HepG2 (cell line): Measurements from ENCODE around the gene ZMYND10. TPM values are rescaled to one million over a fixed set of nuclear protein-coding genes. Genes with fewer than 3 reads are reported as not detected.
A peak's percentile ranks its signal among the peaks of the same experiment; 100 is the strongest.

ENCODE experiments used
- ATAC-seq: fragments of 200-7000 bp; cut with Tn5 transposase; 3 replicates; pipeline ENCODE4 v1.9.1; 2020; ENCODE audit warnings: mild to moderate bottlenecking, moderate library complexity
- BruUV-seq: library from RNA; stranded (reverse); fragments of 400-500 nt; replicated peaks from 2 replicates; lab custom pipeline; 2021; lab: Mats Ljungman, UMichigan
- CTCF ChIA-PET: fragments of 300-600 bp; formaldehyde crosslinking; extraction: SDS; loops from one replicate; lab custom pipeline; 2021; ENCODE audit warnings: low total read pairs, inconsistent platforms, low intra/inter-chr PET ratio; lab: Yijun Ruan, JAX
- POLR2A ChIA-PET: fragments of 350-600 bp; sonication (Branson Sonifier 250); formaldehyde crosslinking; loops from one replicate; lab custom pipeline; 2020; ENCODE audit warnings: antibody characterized with exemption, inconsistent platforms; lab: Yijun Ruan, JAX
- DNase-seq: peaks from one replicate; pipeline ENCODE4 v3.0.0-alpha.2; 2015; ENCODE audit warnings: low spot score
- FAIRE-seq: peaks from 3 replicates; lab custom pipeline; 2011; peaks lifted over from hg19 to GRCh38; lab: Jason Lieb, UNC
- H2AFZ ChIP-seq: one replicate; pipeline ENCODE4 v1.6.1; 2011; ENCODE audit warnings: low read length, inconsistent platforms
- H3K27ac ChIP-seq: fragments of 300-600 bp; 3 replicates; pipeline ENCODE4 v1.8.0; 2011; ENCODE audit warnings: mixed run types, mild to moderate bottlenecking, mixed read lengths, low read length, inconsistent platforms; ENCODE audit not compliant: insufficient read depth; ENCODE audit errors: extremely low read length
- H3K27me3 ChIP-seq, 2 experiments: fragments of 200-600 bp in 1 of 2; 2 replicates in 1 of 2; 3 replicates in 1 of 2; pipeline versions ENCODE4 v1.6.0 to v1.8.0; 2011; ENCODE audit warnings: low read length in 2 of 2, mild to moderate bottlenecking in 2 of 2, moderate library complexity in 2 of 2, inconsistent platforms in 1 of 2; ENCODE audit not compliant: insufficient read depth in 2 of 2, control insufficient read depth in 1 of 2
- H3K36me3 ChIP-seq, 2 experiments: fragments of 200-600 bp in 1 of 2; replicated peaks in 1 of 2; 2 replicates in 1 of 2; 3 replicates in 1 of 2; pipeline versions ENCODE4 v1.5.1 to v1.8.0; 2011; ENCODE audit warnings: low read length in 2 of 2, inconsistent platforms in 1 of 2; ENCODE audit not compliant: insufficient read depth in 2 of 2, control insufficient read depth in 1 of 2
- H3K4me1 ChIP-seq: 2 replicates; pipeline ENCODE4 v1.5.1; 2012; ENCODE audit warnings: low read length, inconsistent platforms; ENCODE audit not compliant: insufficient read depth
- H3K4me2 ChIP-seq: 2 replicates; pipeline ENCODE4 v1.6.0; 2011; ENCODE audit warnings: low read depth, low read length, inconsistent platforms
- H3K4me3 ChIP-seq, 3 experiments: fragments of 200-600 bp in 1 of 3; sonication (generic), shearing (Covaris generic) in 1 of 3; replicated peaks in 1 of 3; 2 replicates each; pipeline ENCODE4 v1.5.1; 2011 to 2016; ENCODE audit warnings: low read length in 3 of 3, inconsistent platforms in 2 of 3, low read depth in 2 of 3, mild to moderate bottlenecking in 2 of 3, control low read depth in 1 of 3, mixed read lengths in 1 of 3; ENCODE audit not compliant: insufficient read depth in 1 of 3
- H3K79me2 ChIP-seq: one replicate; pipeline ENCODE4 v1.6.1; 2011; ENCODE audit warnings: low read length, inconsistent platforms; ENCODE audit not compliant: insufficient read depth
- H3K9ac ChIP-seq: 2 replicates; pipeline ENCODE4 v1.6.0; 2011; ENCODE audit warnings: mild to moderate bottlenecking, low read depth, low read length, inconsistent platforms; ENCODE audit not compliant: insufficient read depth
- H3K9me3 ChIP-seq: 2 replicates; pipeline ENCODE4 v1.5.1; 2012; ENCODE audit warnings: mild to moderate bottlenecking, low read length
- H4K20me1 ChIP-seq: 2 replicates; pipeline ENCODE4 v1.6.0; 2011; ENCODE audit warnings: inconsistent platforms, mild to moderate bottlenecking, low read length, moderate library complexity; ENCODE audit not compliant: insufficient read depth
- GPN1 ChIP-seq: sonication (generic); formaldehyde crosslinking; IDR thresholded peaks from 2 replicates; pipeline ENCODE4 v1.5.1; 2020; ENCODE audit warnings: missing genetic modification reagents, borderline replicate concordance
- KLF9 ChIP-seq: IDR thresholded peaks from 2 replicates; pipeline ENCODE4 v1.6.1; 2016; ENCODE audit warnings: low read depth
- MBD4 ChIP-seq: IDR thresholded peaks from 2 replicates; pipeline ENCODE4 v1.6.1; 2012; ENCODE audit warnings: low read length, inconsistent platforms, borderline replicate concordance
- MYC ChIP-seq: sonication (generic); formaldehyde crosslinking; IDR thresholded peaks from 2 replicates; pipeline ENCODE4 v1.9.0; 2021; ENCODE audit warnings: missing genetic modification reagents, borderline replicate concordance
- NFE2L1 ChIP-seq: sonication (generic); formaldehyde crosslinking; IDR thresholded peaks from 2 replicates; pipeline ENCODE4 v1.4.0; 2020; ENCODE audit warnings: missing genetic modification reagents, mild to moderate bottlenecking, borderline replicate concordance
- XRCC5 ChIP-seq: fragments of 200-400 bp; formaldehyde crosslinking; optimal IDR thresholded peaks from 2 replicates; pipeline ENCODE3; 2017; ENCODE audit warnings: mild to moderate bottlenecking, low read length
- ZBTB3 ChIP-seq: sonication (generic); formaldehyde crosslinking; IDR thresholded peaks from 2 replicates; pipeline ENCODE4 v1.4.0; 2020; ENCODE audit warnings: low read depth, mild to moderate bottlenecking, moderate library complexity, missing genetic modification reagents, borderline replicate concordance
- ZFY ChIP-seq: sonication (generic); formaldehyde crosslinking; IDR thresholded peaks from 2 replicates; pipeline ENCODE4 v1.4.0; 2020; ENCODE audit warnings: missing genetic modification reagents
- ZNF75D ChIP-seq: sonication (generic); formaldehyde crosslinking; IDR thresholded peaks from 2 replicates; pipeline ENCODE4 v1.8.1; 2023; ENCODE audit warnings: missing genetic modification reagents, mild to moderate bottlenecking, borderline replicate concordance
- WGBS: methylation state at CpG from one replicate; pipeline ENCODE4 v1.1.6; 2017; ENCODE audit warnings: low lambda C conversion rate; 5-methylcytosine and 5-hydroxymethylcytosine counted together
- in situ Hi-C: cut with HindIII; loops from 2 replicates; pipeline ENCODE4 v1.10.0; 2017; ENCODE audit warnings: low pct_unique_long_range_greater_than_20kb; ENCODE audit not compliant: extremely low pct_ligation_motif_present
- intact Hi-C: fragments of 100-400 bp; cut with micrococcal nuclease; formaldehyde crosslinking; loops from one replicate; pipeline ENCODE4 v1.10.0; 2022; ENCODE audit not compliant: unreplicated experiment
- polyA plus RNA-seq, 8 experiments: library from polyadenylated mRNA; depleted of rRNA in 3 of 8; stranded (reverse) in 7 of 8; unstranded in 1 of 8; fragments of >200 nt; fragmentation: Illumina TruSeq in 4 of 8; extraction: Trizol in 4 of 8; gene quantifications; 2 replicates each; pipeline versions ENCODE4 v1.2.1 to v1.2.3, GENCODE V29; 2011 to 2016; ENCODE audit warnings: low read depth in 4 of 8, missing spikeins in 1 of 8, mixed read lengths in 1 of 8; ENCODE audit not compliant: insufficient read depth in 1 of 8
- total RNA-seq, 5 experiments: library from RNA; depleted of rRNA; stranded (reverse); fragments of >200 nt; fragmentation: Illumina TruSeq; extraction: Trizol; gene quantifications; 2 replicates each; pipeline ENCODE4 v1.2.3, GENCODE V29; 2016; ENCODE audit warnings: low read depth in 1 of 5
- TF ChIP-seq, protein P1 (sequence below): sonication (generic); formaldehyde crosslinking; IDR thresholded peaks from 2 replicates; pipeline ENCODE4 v1.9.0; 2021; ENCODE audit warnings: mild to moderate bottlenecking, missing genetic modification reagents
- TF ChIP-seq, protein P2 (sequence below), 2 experiments: sonication (generic) in 1 of 2; formaldehyde crosslinking in 1 of 2; IDR thresholded peaks; 2 replicates each; pipeline versions ENCODE4 v1.4.0 to v1.6.1; 2018 to 2020; ENCODE audit warnings: missing genetic modification reagents in 2 of 2, borderline replicate concordance in 1 of 2, low read depth in 1 of 2, mild to moderate bottlenecking in 1 of 2, missing biosample characterization in 1 of 2

Gene ZMYND10
- total and polyA plus RNA-seq, 2 of the 13 experiments (the other 11 are each of a cell fraction or from before 2014, with no cell fraction given): 0.60 to 0.74 TPM

DNA sequence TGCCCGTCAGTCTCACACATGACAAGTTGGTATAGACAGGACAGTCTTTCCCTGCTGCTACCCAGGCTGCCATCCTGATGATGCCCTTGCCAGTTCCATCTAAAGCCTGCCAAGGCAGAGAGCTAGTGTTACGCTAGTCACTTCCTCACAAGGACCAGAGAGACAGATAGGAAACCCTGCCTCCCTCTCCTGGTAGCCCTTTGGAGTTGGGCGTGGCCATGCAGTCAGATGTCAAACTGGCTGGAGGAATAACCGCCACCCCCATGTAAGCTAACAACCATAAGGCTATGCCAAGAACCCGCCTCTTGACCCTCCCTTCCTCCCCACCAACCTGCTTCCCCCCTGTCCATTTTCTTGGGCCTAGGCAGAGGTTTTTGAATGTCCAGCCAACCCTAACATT lies 11.0 kb upstream of the ZMYND10 start (continued):
- TF ChIP-seq, protein P1, sequence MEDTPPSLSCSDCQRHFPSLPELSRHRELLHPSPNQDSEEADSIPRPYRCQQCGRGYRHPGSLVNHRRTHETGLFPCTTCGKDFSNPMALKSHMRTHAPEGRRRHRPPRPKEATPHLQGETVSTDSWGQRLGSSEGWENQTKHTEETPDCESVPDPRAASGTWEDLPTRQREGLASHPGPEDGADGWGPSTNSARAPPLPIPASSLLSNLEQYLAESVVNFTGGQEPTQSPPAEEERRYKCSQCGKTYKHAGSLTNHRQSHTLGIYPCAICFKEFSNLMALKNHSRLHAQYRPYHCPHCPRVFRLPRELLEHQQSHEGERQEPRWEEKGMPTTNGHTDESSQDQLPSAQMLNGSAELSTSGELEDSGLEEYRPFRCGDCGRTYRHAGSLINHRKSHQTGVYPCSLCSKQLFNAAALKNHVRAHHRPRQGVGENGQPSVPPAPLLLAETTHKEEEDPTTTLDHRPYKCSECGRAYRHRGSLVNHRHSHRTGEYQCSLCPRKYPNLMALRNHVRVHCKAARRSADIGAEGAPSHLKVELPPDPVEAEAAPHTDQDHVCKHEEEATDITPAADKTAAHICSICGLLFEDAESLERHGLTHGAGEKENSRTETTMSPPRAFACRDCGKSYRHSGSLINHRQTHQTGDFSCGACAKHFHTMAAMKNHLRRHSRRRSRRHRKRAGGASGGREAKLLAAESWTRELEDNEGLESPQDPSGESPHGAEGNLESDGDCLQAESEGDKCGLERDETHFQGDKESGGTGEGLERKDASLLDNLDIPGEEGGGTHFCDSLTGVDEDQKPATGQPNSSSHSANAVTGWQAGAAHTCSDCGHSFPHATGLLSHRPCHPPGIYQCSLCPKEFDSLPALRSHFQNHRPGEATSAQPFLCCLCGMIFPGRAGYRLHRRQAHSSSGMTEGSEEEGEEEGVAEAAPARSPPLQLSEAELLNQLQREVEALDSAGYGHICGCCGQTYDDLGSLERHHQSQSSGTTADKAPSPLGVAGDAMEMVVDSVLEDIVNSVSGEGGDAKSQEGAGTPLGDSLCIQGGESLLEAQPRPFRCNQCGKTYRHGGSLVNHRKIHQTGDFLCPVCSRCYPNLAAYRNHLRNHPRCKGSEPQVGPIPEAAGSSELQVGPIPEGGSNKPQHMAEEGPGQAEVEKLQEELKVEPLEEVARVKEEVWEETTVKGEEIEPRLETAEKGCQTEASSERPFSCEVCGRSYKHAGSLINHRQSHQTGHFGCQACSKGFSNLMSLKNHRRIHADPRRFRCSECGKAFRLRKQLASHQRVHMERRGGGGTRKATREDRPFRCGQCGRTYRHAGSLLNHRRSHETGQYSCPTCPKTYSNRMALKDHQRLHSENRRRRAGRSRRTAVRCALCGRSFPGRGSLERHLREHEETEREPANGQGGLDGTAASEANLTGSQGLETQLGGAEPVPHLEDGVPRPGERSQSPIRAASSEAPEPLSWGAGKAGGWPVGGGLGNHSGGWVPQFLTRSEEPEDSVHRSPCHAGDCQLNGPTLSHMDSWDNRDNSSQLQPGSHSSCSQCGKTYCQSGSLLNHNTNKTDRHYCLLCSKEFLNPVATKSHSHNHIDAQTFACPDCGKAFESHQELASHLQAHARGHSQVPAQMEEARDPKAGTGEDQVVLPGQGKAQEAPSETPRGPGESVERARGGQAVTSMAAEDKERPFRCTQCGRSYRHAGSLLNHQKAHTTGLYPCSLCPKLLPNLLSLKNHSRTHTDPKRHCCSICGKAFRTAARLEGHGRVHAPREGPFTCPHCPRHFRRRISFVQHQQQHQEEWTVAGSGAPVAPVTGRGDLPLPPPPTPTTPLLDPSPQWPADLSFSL (CRISPR knock-in tag): no peak
- no peak for TF ChIP-seq XRCC5

DNA sequence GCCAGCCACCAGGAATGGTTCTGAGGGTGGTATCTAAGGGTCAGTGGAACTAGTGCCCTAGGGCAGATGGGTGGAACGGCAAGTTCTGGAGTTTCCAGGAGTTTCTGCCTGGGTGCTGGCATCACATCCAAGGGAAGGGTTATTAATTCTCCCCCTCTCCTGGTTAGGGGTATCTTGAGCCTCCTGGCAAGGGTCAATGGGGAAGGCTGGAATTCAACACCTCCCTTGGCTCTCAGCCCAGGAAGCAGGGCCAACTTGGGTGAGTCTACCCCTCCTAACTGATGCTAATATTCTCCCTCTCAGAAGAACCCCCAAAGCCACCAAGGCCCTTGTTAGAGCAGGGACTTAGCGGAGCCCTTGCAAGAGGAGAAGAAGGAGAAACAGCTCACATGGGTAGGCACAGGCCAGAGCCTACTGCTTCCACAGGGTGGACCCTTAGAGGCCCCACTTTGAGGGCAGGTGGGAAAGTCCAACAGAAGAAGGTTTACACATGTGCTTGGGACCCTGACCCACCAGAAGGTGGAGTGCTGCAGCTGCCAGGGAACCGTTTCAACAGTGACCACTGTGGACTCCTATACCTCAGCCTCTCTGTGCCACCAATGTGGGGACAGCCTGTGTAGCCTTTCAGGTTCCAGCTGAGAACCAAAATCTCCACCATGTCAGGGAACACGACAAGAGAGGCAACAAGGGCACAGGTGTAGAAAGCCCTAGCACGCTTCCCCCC lies 10.5 kb upstream of the ZMYND10 start:
- Histone ChIP-seq H3K79me2 (peaks cover 39% of the 10 kb centered on the region), H3K4me1 (peaks cover 49% of the 10 kb centered on the region), H3K4me3 (peak overlapping the region in 2 of 3 experiments; percentile 29 to 88; a peak in 4 of 6 replicates), H3K36me3 (peaks cover 10 to 31% of the 10 kb centered on the region in 2 experiments; a peak in 4 of 5 replicates), H3K27ac (no peak overlapping the region), H4K20me1 (peaks cover 25% of the 10 kb centered on the region), H3K9ac (peak overlapping the region; percentile 91; the same call in 1 of the 2 replicates), H3K27me3 (no peaks in the 10 kb centered on the region), H3K4me2 (peak overlapping the region; percentile 94), H2AFZ (no peak overlapping the region), H3K9me3 (no peaks in the 10 kb centered on the region)
- ChIA-PET POLR2A (interaction anchor here (1.5 kb wide), 2 partner anchors 19 to 57 kb away, joined by 4 to 8 read pairs; partner anchors contain the start of genes HYAL3 and NAA80), CTCF (no interaction called here)
- FAIRE-seq (peak; percentile 15), ATAC-seq (no peak), DNase-seq (no peak)
- BruUV-seq: no TSS peak
- WGBS: 96% methylated on average over 4 of the region's 5 CpGs
- intact Hi-C loops (no loop called here), in situ Hi-C loops (no loop called here)
- TF ChIP-seq MBD4 (no peak), ZBTB3 (no peak), GPN1 (CRISPR knock-in tag) (no peak), ZFY (CRISPR knock-in tag) (0 out of 2 replicates have a peak, but pooled peaks have one; percentile 21), MYC (CRISPR knock-in tag) (0 out of 2 replicates have a peak, but pooled peaks have one; percentile 16), KLF9 (CRISPR knock-in tag) (no peak), ZNF75D (CRISPR knock-in tag) (no peak), NFE2L1 (no peak)
- TF ChIP-seq, protein P2, sequence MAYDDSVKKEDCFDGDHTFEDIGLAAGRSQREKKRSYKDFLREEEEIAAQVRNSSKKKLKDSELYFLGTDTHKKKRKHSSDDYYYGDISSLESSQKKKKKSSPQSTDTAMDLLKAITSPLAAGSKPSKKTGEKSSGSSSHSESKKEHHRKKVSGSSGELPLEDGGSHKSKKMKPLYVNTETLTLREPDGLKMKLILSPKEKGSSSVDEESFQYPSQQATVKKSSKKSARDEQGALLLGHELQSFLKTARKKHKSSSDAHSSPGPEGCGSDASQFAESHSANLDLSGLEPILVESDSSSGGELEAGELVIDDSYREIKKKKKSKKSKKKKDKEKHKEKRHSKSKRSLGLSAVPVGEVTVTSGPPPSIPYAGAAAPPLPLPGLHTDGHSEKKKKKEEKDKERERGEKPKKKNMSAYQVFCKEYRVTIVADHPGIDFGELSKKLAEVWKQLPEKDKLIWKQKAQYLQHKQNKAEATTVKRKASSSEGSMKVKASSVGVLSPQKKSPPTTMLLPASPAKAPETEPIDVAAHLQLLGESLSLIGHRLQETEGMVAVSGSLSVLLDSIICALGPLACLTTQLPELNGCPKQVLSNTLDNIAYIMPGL (CRISPR knock-in tag; IDR thresholded peaks at IDR 0.05; ENCODE audit: borderline replicate concordance in 1 of 2, low read depth in 1 of 2): 0 out of 4 replicates have a peak, but pooled peaks of 1 of the 2 experiments have one; percentile 36
